Measurements from ENCODE around the gene PTPRK.

DNA sequence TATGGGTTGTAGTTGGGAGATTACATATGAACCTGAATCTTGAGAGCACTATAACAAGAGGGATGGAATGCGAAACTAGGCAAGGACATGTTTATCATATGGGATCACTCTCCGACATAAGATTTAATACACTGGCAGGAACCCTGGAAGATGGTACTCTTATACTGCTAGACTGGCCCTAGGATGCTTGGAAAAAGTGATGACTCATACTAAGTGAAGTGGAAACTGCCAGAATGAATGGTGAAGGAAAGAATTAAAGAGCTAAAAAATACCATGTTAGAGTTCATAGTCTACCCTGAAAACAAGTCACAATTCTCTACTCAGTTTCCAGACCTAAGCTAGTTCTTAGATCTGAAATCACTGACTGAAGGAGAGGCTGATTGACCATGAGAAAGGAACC is 574.0 kb downstream of the PTPRK start:
- TF ChIP-seq RNF2 (IDR thresholded peaks at IDR 0.05; ENCODE audit: borderline replicate concordance, low read depth, low read length, missing control alignments, poor library complexity, severe bottlenecking), result no peak
- TF ChIP-seq, protein P1, sequence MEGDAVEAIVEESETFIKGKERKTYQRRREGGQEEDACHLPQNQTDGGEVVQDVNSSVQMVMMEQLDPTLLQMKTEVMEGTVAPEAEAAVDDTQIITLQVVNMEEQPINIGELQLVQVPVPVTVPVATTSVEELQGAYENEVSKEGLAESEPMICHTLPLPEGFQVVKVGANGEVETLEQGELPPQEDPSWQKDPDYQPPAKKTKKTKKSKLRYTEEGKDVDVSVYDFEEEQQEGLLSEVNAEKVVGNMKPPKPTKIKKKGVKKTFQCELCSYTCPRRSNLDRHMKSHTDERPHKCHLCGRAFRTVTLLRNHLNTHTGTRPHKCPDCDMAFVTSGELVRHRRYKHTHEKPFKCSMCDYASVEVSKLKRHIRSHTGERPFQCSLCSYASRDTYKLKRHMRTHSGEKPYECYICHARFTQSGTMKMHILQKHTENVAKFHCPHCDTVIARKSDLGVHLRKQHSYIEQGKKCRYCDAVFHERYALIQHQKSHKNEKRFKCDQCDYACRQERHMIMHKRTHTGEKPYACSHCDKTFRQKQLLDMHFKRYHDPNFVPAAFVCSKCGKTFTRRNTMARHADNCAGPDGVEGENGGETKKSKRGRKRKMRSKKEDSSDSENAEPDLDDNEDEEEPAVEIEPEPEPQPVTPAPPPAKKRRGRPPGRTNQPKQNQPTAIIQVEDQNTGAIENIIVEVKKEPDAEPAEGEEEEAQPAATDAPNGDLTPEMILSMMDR (IDR thresholded peaks at IDR 0.05; ENCODE audit: control extremely low read depth in 1 of 3, insufficient read depth in 1 of 3, low read depth in 1 of 3, low read length in 3 of 3), result no peak
